ENCODE data around the gene ADCK2. TPM values are rescaled to one million over a fixed set of nuclear protein-coding genes. Genes with fewer than 3 reads are reported as not detected.

Gene ADCK2
- total RNA-seq = 19.2 and 20.5 TPM in 2 replicates

GRCh38 chr7:140672382-140673062, at the start of gene ADCK2:
Gene ADCK2 (plus strand): TSS chr7:140672945. CDS start chr7:140673331, 386 bp downstream.

GRCh38 chr7:140640727-140641523, 31.8 kb upstream of the ADCK2 start, which contains the start of gene DENND2A:
Gene DENND2A (minus strand): TSS chr7:140640813. CDS start chr7:140602397, 38,416 bp downstream.

GRCh38 chr7:140696680-140697446, 24.1 kb downstream of the ADCK2 start, which contains the start of gene NDUFB2:
Gene NDUFB2 (plus strand): TSS chr7:140696708. CDS start chr7:140696745, 37 bp downstream.

Other genes starting within 250 kb of the ADCK2 start
- 80.1 and 108 TPM in 2 replicates for gene MKRN1, start 193.4 kb upstream of the ADCK2 start, total RNA-seq
- gene DENND2A, start 32.1 kb upstream of the ADCK2 start, total RNA-seq = 38.6 and 47.7 TPM in 2 replicates
- 97.5 and 169 TPM in 2 replicates for gene NDUFB2, start 23.8 kb downstream of the ADCK2 start, total RNA-seq